ENCODE results near the gene NPIPA5.
"Not testable (repeated sequence)": the region's sequence is repeated elsewhere in the genome, so short reads cannot be mapped to it uniquely, and the experiment has no call there.

DNA sequence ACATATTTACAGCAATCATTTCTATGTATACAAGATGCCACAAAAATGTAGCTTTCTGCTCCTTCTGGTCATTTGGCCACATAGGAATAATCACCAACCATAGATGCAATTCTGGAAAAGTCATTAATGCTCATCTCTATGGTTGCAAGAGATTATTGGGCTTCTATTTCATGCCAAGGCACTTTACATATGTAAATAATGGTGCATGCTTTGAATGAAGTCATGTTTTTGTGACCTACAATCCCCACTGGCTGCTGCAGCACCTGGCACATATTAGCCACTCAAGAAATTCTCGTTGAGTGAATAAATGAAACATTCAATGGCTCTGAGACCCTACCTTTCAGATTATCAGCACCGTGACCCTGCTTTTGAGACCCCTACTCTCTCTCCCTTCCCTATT is 47.1 kb downstream of the NPIPA5 start:
- TF ChIP-seq, protein P1, sequence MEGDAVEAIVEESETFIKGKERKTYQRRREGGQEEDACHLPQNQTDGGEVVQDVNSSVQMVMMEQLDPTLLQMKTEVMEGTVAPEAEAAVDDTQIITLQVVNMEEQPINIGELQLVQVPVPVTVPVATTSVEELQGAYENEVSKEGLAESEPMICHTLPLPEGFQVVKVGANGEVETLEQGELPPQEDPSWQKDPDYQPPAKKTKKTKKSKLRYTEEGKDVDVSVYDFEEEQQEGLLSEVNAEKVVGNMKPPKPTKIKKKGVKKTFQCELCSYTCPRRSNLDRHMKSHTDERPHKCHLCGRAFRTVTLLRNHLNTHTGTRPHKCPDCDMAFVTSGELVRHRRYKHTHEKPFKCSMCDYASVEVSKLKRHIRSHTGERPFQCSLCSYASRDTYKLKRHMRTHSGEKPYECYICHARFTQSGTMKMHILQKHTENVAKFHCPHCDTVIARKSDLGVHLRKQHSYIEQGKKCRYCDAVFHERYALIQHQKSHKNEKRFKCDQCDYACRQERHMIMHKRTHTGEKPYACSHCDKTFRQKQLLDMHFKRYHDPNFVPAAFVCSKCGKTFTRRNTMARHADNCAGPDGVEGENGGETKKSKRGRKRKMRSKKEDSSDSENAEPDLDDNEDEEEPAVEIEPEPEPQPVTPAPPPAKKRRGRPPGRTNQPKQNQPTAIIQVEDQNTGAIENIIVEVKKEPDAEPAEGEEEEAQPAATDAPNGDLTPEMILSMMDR (IDR thresholded peaks at IDR 0.05 in 8 of 11, conservative IDR thresholded peaks at IDR 0.05 in 3 of 11): not testable (repeated sequence)
- TF ChIP-seq POLR2AphosphoS5, POLR2A (IDR thresholded peaks at IDR 0.05): not testable (repeated sequence)
